Pons (tissue), 1 donor: ENCODE measurements around the gene NEK5.
"Not testable (repeated sequence)": the region's sequence is repeated elsewhere in the genome, so short reads cannot be mapped to it uniquely, and the experiment has no call there.

Source experiments
- DNase-seq: peaks from one replicate; pipeline ENCODE4 v3.0.0-alpha.2; 2016; ENCODE audit warnings: low spot score

NEK5 gene

GRCh38 chr13:52141299-52141698 is 12.4 kb upstream of the NEK5 start:
- no peak for DNase-seq

GRCh38 chr13:52137489-52137888 is 8.6 kb upstream of the NEK5 start:
- DNase-seq, result no peak

- DNase-seq, result no peak
Observed at GRCh38 chr13:52136763-52137162, 7.9 kb upstream of the NEK5 start.

GRCh38 chr13:52130641-52131040 is 1.8 kb upstream of the NEK5 start:
- DNase-seq, result no peak

- DNase-seq, result peak; percentile 84
Observed at GRCh38 chr13:52127783-52128702, 830 bp downstream of the NEK5 start.

- no peak for DNase-seq
Observed at GRCh38 chr13:52127378-52127777, 1.5 kb downstream of the NEK5 start.

GRCh38 chr13:52125547-52125946 is 3.3 kb downstream of the NEK5 start:
- no peak for DNase-seq

GRCh38 chr13:52118595-52118994 is 10.3 kb downstream of the NEK5 start:
- DNase-seq, result no peak

GRCh38 chr13:52118095-52118494 is 10.8 kb downstream of the NEK5 start:
- no peak for DNase-seq

- no peak for DNase-seq
Observed at GRCh38 chr13:52112591-52112990, 16.3 kb downstream of the NEK5 start.

- no peak for DNase-seq
Observed at GRCh38 chr13:52109116-52109670, 19.7 kb downstream of the NEK5 start.

- DNase-seq, result no peak
Observed at GRCh38 chr13:52105841-52106240, 23.0 kb downstream of the NEK5 start.

GRCh38 chr13:52104624-52105023 is 24.2 kb downstream of the NEK5 start:
- DNase-seq, result no peak

- DNase-seq, result no peak
Observed at GRCh38 chr13:52103386-52103785, 25.5 kb downstream of the NEK5 start.

- DNase-seq, result not testable (repeated sequence)
Observed at GRCh38 chr13:52102423-52102822, 26.4 kb downstream of the NEK5 start.

GRCh38 chr13:52097197-52097596 is 31.7 kb downstream of the NEK5 start:
- no peak for DNase-seq

GRCh38 chr13:52096748-52097147 is 32.1 kb downstream of the NEK5 start:
- DNase-seq, result no peak

- no peak for DNase-seq
Observed at GRCh38 chr13:52096062-52096461, 32.8 kb downstream of the NEK5 start.

- DNase-seq, result no peak
Observed at GRCh38 chr13:52092087-52092486, 36.8 kb downstream of the NEK5 start.

- no peak for DNase-seq
Observed at GRCh38 chr13:52091473-52091872, 37.4 kb downstream of the NEK5 start.

- no peak for DNase-seq
Observed at GRCh38 chr13:52085421-52085820, 43.5 kb downstream of the NEK5 start.

GRCh38 chr13:52084981-52085380 is 43.9 kb downstream of the NEK5 start:
- not testable (repeated sequence) for DNase-seq

GRCh38 chr13:52082601-52083000 is 46.3 kb downstream of the NEK5 start:
- DNase-seq, result no peak

- not testable (repeated sequence) for DNase-seq
Observed at GRCh38 chr13:52079891-52080290, 49.0 kb downstream of the NEK5 start.
